22Rv1 (cell line): ENCODE results near the gene FAM237B.

Source experiments
- ZFX ChIP-seq: fragments of 450-650 bp; IDR thresholded peaks from 2 replicates; pipeline ENCODE4 v1.6.1; 2017; ENCODE audit warnings: antibody characterized with exemption, borderline replicate concordance
- TF ChIP-seq, protein P1 (sequence below): fragments of 450-650 bp; IDR thresholded peaks from 2 replicates; pipeline ENCODE4 v1.5.1; 2017; ENCODE audit warnings: mild to moderate bottlenecking

DNA sequence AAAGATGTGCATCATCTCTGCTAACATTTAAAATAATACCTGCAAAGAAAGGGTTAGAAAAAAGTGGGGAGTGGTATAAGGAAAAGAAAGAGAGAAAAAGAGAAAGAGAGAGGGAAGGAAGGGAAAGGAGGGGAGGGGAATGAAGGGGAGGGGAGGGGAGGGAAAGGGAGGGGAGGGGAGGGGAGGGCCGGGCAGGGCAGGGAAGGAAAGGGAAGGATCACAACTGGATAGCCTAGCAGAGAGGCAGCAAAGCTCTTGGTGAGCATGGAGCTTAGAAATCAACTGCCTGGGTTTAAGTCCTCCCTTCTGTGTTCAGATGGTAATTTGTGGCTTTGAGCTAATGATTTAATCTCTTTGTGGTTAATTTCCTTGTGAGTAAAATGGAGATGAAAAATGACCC, 5.4 kb upstream of the FAM237B start:
- TF ChIP-seq, protein P1, sequence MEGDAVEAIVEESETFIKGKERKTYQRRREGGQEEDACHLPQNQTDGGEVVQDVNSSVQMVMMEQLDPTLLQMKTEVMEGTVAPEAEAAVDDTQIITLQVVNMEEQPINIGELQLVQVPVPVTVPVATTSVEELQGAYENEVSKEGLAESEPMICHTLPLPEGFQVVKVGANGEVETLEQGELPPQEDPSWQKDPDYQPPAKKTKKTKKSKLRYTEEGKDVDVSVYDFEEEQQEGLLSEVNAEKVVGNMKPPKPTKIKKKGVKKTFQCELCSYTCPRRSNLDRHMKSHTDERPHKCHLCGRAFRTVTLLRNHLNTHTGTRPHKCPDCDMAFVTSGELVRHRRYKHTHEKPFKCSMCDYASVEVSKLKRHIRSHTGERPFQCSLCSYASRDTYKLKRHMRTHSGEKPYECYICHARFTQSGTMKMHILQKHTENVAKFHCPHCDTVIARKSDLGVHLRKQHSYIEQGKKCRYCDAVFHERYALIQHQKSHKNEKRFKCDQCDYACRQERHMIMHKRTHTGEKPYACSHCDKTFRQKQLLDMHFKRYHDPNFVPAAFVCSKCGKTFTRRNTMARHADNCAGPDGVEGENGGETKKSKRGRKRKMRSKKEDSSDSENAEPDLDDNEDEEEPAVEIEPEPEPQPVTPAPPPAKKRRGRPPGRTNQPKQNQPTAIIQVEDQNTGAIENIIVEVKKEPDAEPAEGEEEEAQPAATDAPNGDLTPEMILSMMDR, result no peak
- no peak for TF ChIP-seq ZFX
